Colonic mucosa (tissue), 4 donors: Measurements from ENCODE around the gene HNRNPA1. TPM values are rescaled to one million over a fixed set of nuclear protein-coding genes. Genes with fewer than 3 reads are reported as not detected.

Experiments
- DNase-seq: peaks from one replicate; pipeline ENCODE4 v3.0.0-alpha.2; 2020
- H3K27ac ChIP-seq: fragments of 200-600 bp; one replicate; pipeline ENCODE4 v1.8.0; 2021
- H3K27me3 ChIP-seq: fragments of 200-600 bp; one replicate; pipeline ENCODE4 v1.8.0; 2021
- H3K36me3 ChIP-seq: fragments of 200-600 bp; one replicate; pipeline ENCODE4 v1.8.0; 2021
- H3K4me1 ChIP-seq: fragments of 200-600 bp; one replicate; pipeline ENCODE4 v1.8.0; 2021; ENCODE audit warnings: mild to moderate bottlenecking
- H3K4me3 ChIP-seq: fragments of 200-600 bp; one replicate; pipeline ENCODE4 v1.8.0; 2021
- H3K9ac ChIP-seq, 2 donors: one replicate each; pipeline ENCODE4 v1.7.0; 2013; ENCODE audit warnings: control low read depth in 2 of 2, low read depth in 2 of 2, low read length in 2 of 2
- H3K9me3 ChIP-seq: fragments of 200-600 bp; one replicate; pipeline ENCODE4 v1.8.0; 2021
- intact Hi-C: fragments of 100-400 bp; cut with DNase I; formaldehyde crosslinking; loops from one replicate; pipeline ENCODE4 v1.14.1; 2022
- total RNA-seq, 2 donors: library from RNA; stranded (reverse); fragmentation: NEBNext Ultra II Directional in 1 of 2; extraction: Animal tissue kit (Norgen Biotek cat#: 25700) in 1 of 2; gene quantifications; one replicate each; pipeline ENCODE4 v1.2.1, GENCODE V29; 2021
- TF ChIP-seq, protein P1 (sequence below): fragments of 200-600 bp; IDR thresholded peaks from one replicate; pipeline ENCODE4 v1.8.0; 2022; ENCODE audit warnings: antibody characterized with exemption, mild to moderate bottlenecking
- donor health status: healthy.
- donor health status: DM: no; HTN: no; CAD: no.
- donor health status: DM: no; HTN: no; CAD: no.

Gene HNRNPA1
- total RNA-seq, 2 donors from 2014 or later, result 716 to 1,090 TPM

GRCh38 chr12:54331461-54331860 lies 50.9 kb downstream of the HNRNPA1 start:
- Histone ChIP-seq H3K4me1 (peaks cover 27% of the 10 kb centered on the region), H3K27me3 (no peaks in the 10 kb centered on the region), H3K27ac (no peak overlapping the region), H3K4me3 (no peak overlapping the region), H3K9ac (no peak overlapping the region), H3K9me3 (no peaks in the 10 kb centered on the region), H3K36me3 (no peaks in the 10 kb centered on the region)
- TF ChIP-seq, protein P1, sequence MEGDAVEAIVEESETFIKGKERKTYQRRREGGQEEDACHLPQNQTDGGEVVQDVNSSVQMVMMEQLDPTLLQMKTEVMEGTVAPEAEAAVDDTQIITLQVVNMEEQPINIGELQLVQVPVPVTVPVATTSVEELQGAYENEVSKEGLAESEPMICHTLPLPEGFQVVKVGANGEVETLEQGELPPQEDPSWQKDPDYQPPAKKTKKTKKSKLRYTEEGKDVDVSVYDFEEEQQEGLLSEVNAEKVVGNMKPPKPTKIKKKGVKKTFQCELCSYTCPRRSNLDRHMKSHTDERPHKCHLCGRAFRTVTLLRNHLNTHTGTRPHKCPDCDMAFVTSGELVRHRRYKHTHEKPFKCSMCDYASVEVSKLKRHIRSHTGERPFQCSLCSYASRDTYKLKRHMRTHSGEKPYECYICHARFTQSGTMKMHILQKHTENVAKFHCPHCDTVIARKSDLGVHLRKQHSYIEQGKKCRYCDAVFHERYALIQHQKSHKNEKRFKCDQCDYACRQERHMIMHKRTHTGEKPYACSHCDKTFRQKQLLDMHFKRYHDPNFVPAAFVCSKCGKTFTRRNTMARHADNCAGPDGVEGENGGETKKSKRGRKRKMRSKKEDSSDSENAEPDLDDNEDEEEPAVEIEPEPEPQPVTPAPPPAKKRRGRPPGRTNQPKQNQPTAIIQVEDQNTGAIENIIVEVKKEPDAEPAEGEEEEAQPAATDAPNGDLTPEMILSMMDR, result no peak
- intact Hi-C loops, result no loop called here
- DNase-seq, result no peak

DNA sequence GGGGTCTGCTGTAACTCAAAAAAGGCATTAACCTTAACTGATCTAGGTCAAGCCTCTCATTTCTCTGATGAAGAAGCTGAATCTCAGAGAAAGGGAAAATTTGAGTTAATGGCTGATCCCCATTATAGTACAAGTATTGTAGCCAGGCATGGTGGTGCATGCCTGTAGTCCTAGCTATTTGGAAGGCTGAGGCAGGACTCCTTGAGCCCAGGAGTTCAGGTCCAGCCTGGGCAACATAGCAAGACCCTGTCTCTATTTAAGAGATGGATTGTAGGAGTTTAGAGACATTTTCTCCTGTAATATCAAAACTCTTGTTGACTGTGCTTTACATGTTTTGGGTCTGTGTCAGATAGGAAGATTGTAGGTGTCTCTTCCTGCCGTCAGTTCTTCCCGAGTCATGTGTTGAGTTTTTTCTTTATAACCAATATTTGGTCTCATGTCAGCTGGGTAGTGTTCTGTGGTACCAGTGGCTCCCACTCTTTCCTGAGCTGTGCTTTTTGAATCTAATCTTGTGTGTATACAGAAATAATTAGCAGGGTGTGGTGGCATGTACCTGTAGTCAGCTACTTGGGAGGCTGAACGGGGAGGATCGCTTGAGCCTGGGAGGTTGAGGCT lies 53.0 kb downstream of the HNRNPA1 start:
- TF ChIP-seq, protein P1, result no peak
- Histone ChIP-seq H3K4me1 (peaks cover 27% of the 10 kb centered on the region), H3K27me3 (no peaks in the 10 kb centered on the region), H3K36me3 (no peaks in the 10 kb centered on the region), H3K9me3 (no peaks in the 10 kb centered on the region), H3K9ac (no peak overlapping the region), H3K27ac (no peak overlapping the region), H3K4me3 (no peak overlapping the region)
- DNase-seq, result no peak
- intact Hi-C loops, result no loop called here

Other genes starting within 250 kb of the HNRNPA1 start
- not detected for gene HOXC5, start 247.7 kb upstream of the HNRNPA1 start, total RNA-seq
- not detected for gene HOXC4, start 226.9 kb upstream of the HNRNPA1 start, total RNA-seq
- gene SMUG1, start 91.7 kb upstream of the HNRNPA1 start, total RNA-seq, result 10 to 100 TPM; 22.0 to 31.0 TPM
- gene CBX5, start 604 bp upstream of the HNRNPA1 start, total RNA-seq, result 10 to 100 TPM; 49.3 to 77.5 TPM
- gene NFE2, start 20.3 kb downstream of the HNRNPA1 start, total RNA-seq, result under 1 TPM in 1 of 2 donors, not detected in 1; 0.30 TPM
- 100 to 1,000 TPM; 164 to 173 TPM for gene COPZ1, start 44.4 kb downstream of the HNRNPA1 start, total RNA-seq
- gene GPR84, start 83.8 kb downstream of the HNRNPA1 start, total RNA-seq, result under 1 TPM in 1 of 2 donors, not detected in 1; 0.21 TPM
- 1 to 10 TPM; 3.8 to 7.3 TPM for gene ZNF385A, start 104.0 kb downstream of the HNRNPA1 start, total RNA-seq
- 100 to 1,000 TPM in 1 of 2 donors, 1 to 10 TPM in 1; 7.8 to 120 TPM for gene ITGA5, start 138.5 kb downstream of the HNRNPA1 start, total RNA-seq
- gene GTSF1, start 192.9 kb downstream of the HNRNPA1 start, total RNA-seq, result under 1 TPM in 1 of 2 donors, not detected in 1; 0.99 TPM
- 10 to 100 TPM in 1 of 2 donors, 1 to 10 TPM in 1; 3.6 to 13.8 TPM for gene NCKAP1L, start 217.0 kb downstream of the HNRNPA1 start, total RNA-seq